Measurements from ENCODE around the gene MT1M.

DNA sequence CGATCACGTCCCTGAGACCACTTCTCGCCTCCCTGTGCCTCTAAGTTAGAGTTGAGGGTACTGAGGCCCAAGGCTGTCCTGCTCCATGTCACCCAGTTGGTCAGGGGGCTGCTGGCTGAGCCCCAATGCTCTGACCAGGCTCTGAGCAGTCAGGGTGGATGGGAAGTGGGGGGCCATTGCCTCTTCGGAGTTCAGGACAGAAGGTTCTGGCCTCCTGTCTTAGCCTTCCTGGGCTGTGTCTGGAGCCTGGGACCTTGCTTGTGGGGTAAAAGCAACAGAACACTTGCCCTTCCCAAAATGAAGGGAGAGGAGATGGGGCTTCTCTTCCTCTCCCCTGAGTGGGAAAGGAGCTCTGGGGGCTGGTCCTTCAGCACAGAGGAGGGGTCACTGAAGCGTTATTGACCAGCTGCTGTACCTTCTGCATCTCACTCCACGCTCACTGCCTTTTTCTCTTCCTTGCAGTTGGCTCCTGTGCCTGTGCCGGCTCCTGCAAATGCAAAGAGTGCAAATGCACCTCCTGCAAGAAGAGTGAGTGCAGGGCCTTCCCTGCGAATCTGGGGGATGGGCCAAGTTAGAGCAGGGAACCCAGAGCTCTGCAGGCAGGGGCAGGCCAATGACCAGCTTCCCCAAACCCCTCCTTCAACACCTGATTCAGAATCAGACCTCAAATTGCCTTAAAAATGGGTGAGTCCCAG is 50.4 kb downstream of the MT1M start:
- TF ChIP-seq ZFP36 (IDR thresholded peaks at IDR 0.05; ENCODE audit: borderline replicate concordance, partially characterized antibody) (no peak), ESRRA (IDR thresholded peaks at IDR 0.05; ENCODE audit: borderline replicate concordance, low read length) (no peak), SMC3 (IDR thresholded peaks at IDR 0.05) (no peak), FOSL2 (IDR thresholded peaks at IDR 0.05) (no peak), FOSL2 (CRISPR knock-in tag; IDR thresholded peaks at IDR 0.05) (no peak), KDM1A (IDR thresholded peaks at IDR 0.05; ENCODE audit: low read depth) (no peak), RAD21 (conservative IDR thresholded peaks at IDR 0.05 in 1 of 2, IDR thresholded peaks at IDR 0.05 in 1 of 2) (no peak), EP300 (IDR thresholded peaks at IDR 0.05) (no peak)
- TF ChIP-seq, protein P1, sequence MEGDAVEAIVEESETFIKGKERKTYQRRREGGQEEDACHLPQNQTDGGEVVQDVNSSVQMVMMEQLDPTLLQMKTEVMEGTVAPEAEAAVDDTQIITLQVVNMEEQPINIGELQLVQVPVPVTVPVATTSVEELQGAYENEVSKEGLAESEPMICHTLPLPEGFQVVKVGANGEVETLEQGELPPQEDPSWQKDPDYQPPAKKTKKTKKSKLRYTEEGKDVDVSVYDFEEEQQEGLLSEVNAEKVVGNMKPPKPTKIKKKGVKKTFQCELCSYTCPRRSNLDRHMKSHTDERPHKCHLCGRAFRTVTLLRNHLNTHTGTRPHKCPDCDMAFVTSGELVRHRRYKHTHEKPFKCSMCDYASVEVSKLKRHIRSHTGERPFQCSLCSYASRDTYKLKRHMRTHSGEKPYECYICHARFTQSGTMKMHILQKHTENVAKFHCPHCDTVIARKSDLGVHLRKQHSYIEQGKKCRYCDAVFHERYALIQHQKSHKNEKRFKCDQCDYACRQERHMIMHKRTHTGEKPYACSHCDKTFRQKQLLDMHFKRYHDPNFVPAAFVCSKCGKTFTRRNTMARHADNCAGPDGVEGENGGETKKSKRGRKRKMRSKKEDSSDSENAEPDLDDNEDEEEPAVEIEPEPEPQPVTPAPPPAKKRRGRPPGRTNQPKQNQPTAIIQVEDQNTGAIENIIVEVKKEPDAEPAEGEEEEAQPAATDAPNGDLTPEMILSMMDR (IDR thresholded peaks at IDR 0.05) = no peak
- TF ChIP-seq, protein P2, sequence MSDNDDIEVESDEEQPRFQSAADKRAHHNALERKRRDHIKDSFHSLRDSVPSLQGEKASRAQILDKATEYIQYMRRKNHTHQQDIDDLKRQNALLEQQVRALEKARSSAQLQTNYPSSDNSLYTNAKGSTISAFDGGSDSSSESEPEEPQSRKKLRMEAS (IDR thresholded peaks at IDR 0.05) = no peak
- TF ChIP-seq, protein P3, sequence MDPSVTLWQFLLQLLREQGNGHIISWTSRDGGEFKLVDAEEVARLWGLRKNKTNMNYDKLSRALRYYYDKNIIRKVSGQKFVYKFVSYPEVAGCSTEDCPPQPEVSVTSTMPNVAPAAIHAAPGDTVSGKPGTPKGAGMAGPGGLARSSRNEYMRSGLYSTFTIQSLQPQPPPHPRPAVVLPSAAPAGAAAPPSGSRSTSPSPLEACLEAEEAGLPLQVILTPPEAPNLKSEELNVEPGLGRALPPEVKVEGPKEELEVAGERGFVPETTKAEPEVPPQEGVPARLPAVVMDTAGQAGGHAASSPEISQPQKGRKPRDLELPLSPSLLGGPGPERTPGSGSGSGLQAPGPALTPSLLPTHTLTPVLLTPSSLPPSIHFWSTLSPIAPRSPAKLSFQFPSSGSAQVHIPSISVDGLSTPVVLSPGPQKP (IDR thresholded peaks at IDR 0.05; ENCODE audit: low read depth, low read length) = no peak
